H1 (cell line): ENCODE results near the gene WDFY4. TPM values are rescaled to one million over a fixed set of nuclear protein-coding genes. Genes with fewer than 3 reads are reported as not detected.

Experiments
- CTCF ChIA-PET: fragments of 300-600 bp; sonication (Branson Sonifier 250); formaldehyde crosslinking; loops from one replicate; lab custom pipeline; 2021; ENCODE audit not compliant: partially characterized antibody; lab: Charles Lee
- POLR2A ChIA-PET: fragments of 300-600 bp; sonication (Branson Sonifier 250); formaldehyde crosslinking; loops from one replicate; lab custom pipeline; 2021; ENCODE audit warnings: inconsistent platforms; ENCODE audit not compliant: partially characterized antibody; lab: Charles Lee
- DNase-seq, 2 experiments: peaks; one replicate each; pipeline versions ENCODE4 v3.0.0 to v3.0.0-alpha.2; 2010 to 2022; ENCODE audit warnings: low spot score in 2 of 2, low read depth in 1 of 2, mixed read lengths in 1 of 2
- FAIRE-seq: peaks from 2 replicates; lab custom pipeline; 2011; peaks lifted over from hg19 to GRCh38; lab: Jason Lieb, UNC
- H2AFZ ChIP-seq: 2 replicates; pipeline ENCODE4 v1.8.1; 2012; ENCODE audit warnings: low read length, inconsistent platforms
- H2AK5ac ChIP-seq: 2 replicates; pipeline ENCODE4 v1.6.1; 2013; ENCODE audit warnings: low read depth, low read length
- H2BK120ac ChIP-seq: replicated peaks from 2 replicates; pipeline ENCODE3; 2013; ENCODE audit warnings: low read depth, low read length, inconsistent platforms
- H2BK12ac ChIP-seq: 2 replicates; pipeline ENCODE4 v1.6.1; 2013; ENCODE audit warnings: low read depth, low read length
- H2BK15ac ChIP-seq: 2 replicates; pipeline ENCODE4 v1.6.1; 2013; ENCODE audit warnings: low read length
- H2BK20ac ChIP-seq: 2 replicates; pipeline ENCODE4 v1.6.1; 2013; ENCODE audit warnings: low read length
- H2BK5ac ChIP-seq: 2 replicates; pipeline ENCODE4 v1.6.1; 2013; ENCODE audit warnings: low read depth, low read length
- H3K14ac ChIP-seq: 2 replicates; pipeline ENCODE4 v1.6.1; 2013; ENCODE audit warnings: inconsistent platforms; ENCODE audit not compliant: insufficient read length
- H3K18ac ChIP-seq: 2 replicates; pipeline ENCODE4 v1.6.1; 2013; ENCODE audit warnings: low read length; ENCODE audit errors: extremely low read depth
- H3K23ac ChIP-seq: 2 replicates; pipeline ENCODE4 v1.6.1; 2013; ENCODE audit warnings: inconsistent platforms; ENCODE audit not compliant: insufficient read length
- H3K23me2 ChIP-seq: 2 replicates; pipeline ENCODE4 v1.6.1; 2013; ENCODE audit warnings: low read depth, low read length
- H3K27ac ChIP-seq: 2 replicates; pipeline ENCODE4 v1.6.1; 2011; ENCODE audit warnings: low read depth, low read length, inconsistent platforms
- H3K27me3 ChIP-seq, 4 experiments: replicated peaks in 1 of 4; 1 replicate in 1 of 4; 2 replicates in 3 of 4; pipeline versions ENCODE4 v1.6.1 to v1.8.1; 2011 to 2013; ENCODE audit warnings: low read length in 3 of 4, mild to moderate bottlenecking in 3 of 4, inconsistent platforms in 2 of 4, mixed read lengths in 2 of 4, moderate library complexity in 1 of 4; ENCODE audit not compliant: control insufficient read depth in 3 of 4, insufficient read depth in 3 of 4; ENCODE audit errors: extremely low read depth in 1 of 4
- H3K36me3 ChIP-seq, 4 experiments: 2 replicates each; pipeline versions ENCODE4 v1.6.1 to v1.8.1; 2011 to 2013; ENCODE audit warnings: mild to moderate bottlenecking in 4 of 4, low read length in 3 of 4, moderate library complexity in 2 of 4, control low read depth in 1 of 4, inconsistent platforms in 1 of 4; ENCODE audit not compliant: insufficient read depth in 4 of 4, control insufficient read depth in 2 of 4
- H3K4ac ChIP-seq: replicated peaks from 2 replicates; pipeline ENCODE3; 2013; ENCODE audit warnings: low read length, low read depth, mixed read lengths, inconsistent platforms; ENCODE audit not compliant: insufficient read length
- H3K4me1 ChIP-seq, 4 experiments: replicated peaks in 1 of 4; 1 replicate in 1 of 4; 2 replicates in 3 of 4; pipeline versions ENCODE4 v1.6.1 to v1.8.1; 2011 to 2013; ENCODE audit warnings: low read length in 3 of 4, inconsistent platforms in 2 of 4, mixed read lengths in 1 of 4; ENCODE audit not compliant: insufficient read depth in 4 of 4, control insufficient read depth in 3 of 4
- H3K4me2 ChIP-seq, 2 experiments: 2 replicates each; pipeline versions ENCODE4 v1.6.1 to v1.8.1; 2011 to 2013; ENCODE audit warnings: low read depth in 2 of 2, low read length in 2 of 2, control low read depth in 1 of 2, inconsistent platforms in 1 of 2, mild to moderate bottlenecking in 1 of 2; ENCODE audit not compliant: insufficient read depth in 1 of 2
- H3K4me3 ChIP-seq, 4 experiments: fragments of 200-600, 300-600 bp in 1 of 4; sonication (generic), shearing (Covaris generic), sonication (Bioruptor Twin) in 1 of 4; 2 replicates each; pipeline versions ENCODE4 v1.5.1 to v1.8.1; 2011 to 2016; ENCODE audit warnings: low read length in 4 of 4, low read depth in 3 of 4, control low read depth in 2 of 4, inconsistent platforms in 2 of 4, mild to moderate bottlenecking in 2 of 4, mixed read lengths in 1 of 4, moderate library complexity in 1 of 4; ENCODE audit not compliant: insufficient read depth in 2 of 4; ENCODE audit errors: extremely low read depth in 1 of 4
- H3K56ac ChIP-seq: replicated peaks from 2 replicates; pipeline ENCODE3; 2013; ENCODE audit warnings: low read depth, mild to moderate bottlenecking, mixed read lengths, low read length, inconsistent platforms; ENCODE audit not compliant: insufficient read length
- H3K79me1 ChIP-seq: 2 replicates; pipeline ENCODE4 v1.6.1; 2013; ENCODE audit warnings: low read depth, low read length, control low read depth
- H3K79me2 ChIP-seq, 2 experiments: 2 replicates each; pipeline versions ENCODE4 v1.6.1 to v1.8.1; 2012 to 2013; ENCODE audit warnings: low read length in 2 of 2, mild to moderate bottlenecking in 2 of 2, inconsistent platforms in 1 of 2; ENCODE audit not compliant: insufficient read depth in 2 of 2, control insufficient read depth in 1 of 2
- H3K9ac ChIP-seq, 4 experiments: replicated peaks in 1 of 4; 1 replicate in 1 of 4; 2 replicates in 3 of 4; pipeline versions ENCODE4 v1.6.1 to v1.8.1; 2011 to 2013; ENCODE audit warnings: low read depth in 3 of 4, low read length in 3 of 4, control low read depth in 2 of 4, mild to moderate bottlenecking in 2 of 4, moderate library complexity in 2 of 4, inconsistent platforms in 1 of 4; ENCODE audit errors: extremely low read depth in 1 of 4
- H3K9me3 ChIP-seq, 2 experiments: 2 replicates each; pipeline versions ENCODE4 v1.6.1 to v1.8.1; 2012 to 2013; ENCODE audit warnings: mild to moderate bottlenecking in 2 of 2, moderate library complexity in 2 of 2, control low read depth in 1 of 2, inconsistent platforms in 1 of 2, low read depth in 1 of 2, low read length in 1 of 2, mixed read lengths in 1 of 2; ENCODE audit not compliant: insufficient read depth in 2 of 2
- H4K20me1 ChIP-seq, 2 experiments: replicated peaks in 1 of 2; 2 replicates each; pipeline versions ENCODE3 to v1.8.1; 2011 to 2013; ENCODE audit warnings: inconsistent platforms in 2 of 2, low read length in 2 of 2, mild to moderate bottlenecking in 1 of 2; ENCODE audit not compliant: insufficient read depth in 2 of 2, control insufficient read depth in 1 of 2
- H4K5ac ChIP-seq: 2 replicates; pipeline ENCODE4 v1.6.1; 2013; ENCODE audit warnings: low read length, low read depth, mixed read lengths, inconsistent platforms; ENCODE audit not compliant: insufficient read length
- H4K8ac ChIP-seq: 2 replicates; pipeline ENCODE4 v1.8.0; 2013; ENCODE audit warnings: mild to moderate bottlenecking, moderate library complexity, low read length, inconsistent platforms; ENCODE audit not compliant: insufficient read depth; ENCODE audit errors: extremely low read depth
- H4K91ac ChIP-seq: replicated peaks from 2 replicates; pipeline ENCODE3; 2013; ENCODE audit warnings: low read length, mixed read lengths, inconsistent platforms; ENCODE audit not compliant: insufficient read length
- SP1 ChIP-seq: IDR thresholded peaks from 2 replicates; pipeline ENCODE4 v1.6.1; 2011; ENCODE audit warnings: low read depth, low read length
- YY1 ChIP-seq: IDR thresholded peaks from 2 replicates; pipeline ENCODE4 v1.6.1; 2011; ENCODE audit warnings: low read depth, mild to moderate bottlenecking, low read length
- WGBS, 2 experiments: shearing (Covaris generic) in 1 of 2; methylation state at CpG; one replicate each; pipeline versions ENCODE4 v1.1.6 to v1.1.7; 2013 to 2015; ENCODE audit warnings: low lambda C conversion rate in 2 of 2, mixed read lengths in 2 of 2, inconsistent platforms in 1 of 2, low coverage in 1 of 2, missing lambda C conversion rate in 1 of 2; ENCODE audit not compliant: insufficient replicate concordance in 2 of 2, insufficient coverage in 1 of 2, insufficient read length in 1 of 2; ENCODE audit errors: extremely low coverage in 1 of 2, missing lambda C conversion rate in 1 of 2; 5-methylcytosine and 5-hydroxymethylcytosine counted together
- polyA plus RNA-seq, 7 experiments: library from polyadenylated mRNA; depleted of rRNA in 3 of 7; stranded (reverse) in 5 of 7; unstranded in 2 of 7; fragments of >200 nt in 5 of 7; fragments of 200-250 nt in 2 of 7; gene quantifications; 1 replicate in 5 of 7; 2 replicates in 1 of 7; 4 replicates in 1 of 7; pipeline versions ENCODE4 v1.2.1 to v1.2.3, GENCODE V29; 2011 to 2013; ENCODE audit warnings: missing spikeins in 2 of 7, mixed read lengths in 2 of 7
- total RNA-seq: library from RNA; stranded (reverse); fragmentation: NEBNext Ultra II Directional; extraction: Animal tissue kit (Norgen Biotek cat#: 25700); gene quantifications from 2 replicates; pipeline ENCODE4 v1.2.1, GENCODE V29; 2021

The WDFY4 gene
- total and polyA plus RNA-seq, 2 of the 8 experiments (the other 6 are each of a cell fraction or from before 2014, with no cell fraction given) = not detected

- H4K20me1 ChIP-seq = no peaks in the 10 kb centered on the region
- H3K36me3 ChIP-seq = no peaks in the 10 kb centered on the region
- H2AK5ac ChIP-seq = no peak overlapping the region
- 87% methylated on average over 2 of the region's 2 CpGs; no CpG with 5 or more reads in 1 of the 2 experiments for whole genome bisulfite sequencing, 2 experiments
- no peak overlapping the region for H2BK15ac ChIP-seq
- no peaks in the 10 kb centered on the region for H3K27me3 ChIP-seq
- TF ChIP-seq SP1 = no peak
- TF ChIP-seq YY1 = no peak
- no peak overlapping the region for H2BK12ac ChIP-seq
- H3K9ac ChIP-seq = no peak overlapping the region
- no peak overlapping the region for H4K91ac ChIP-seq
- no peak overlapping the region for H4K5ac ChIP-seq
- no peaks in the 10 kb centered on the region for H3K4me1 ChIP-seq
- no peak overlapping the region for H3K4me2 ChIP-seq
- no peak for FAIRE-seq
- H3K4ac ChIP-seq = no peak overlapping the region
- no peaks in the 10 kb centered on the region for H3K79me1 ChIP-seq
- H3K79me2 ChIP-seq = no peaks in the 10 kb centered on the region
- ChIA-PET POLR2A (no interaction called here), CTCF (interaction anchor here (0.8 to 1.0 kb wide), 2 partner anchors 19 to 21 kb away, joined by 3 to 4 read pairs; no protein-coding TSS in a partner anchor)
- H4K8ac ChIP-seq = no peak overlapping the region
- H3K14ac ChIP-seq = no peak overlapping the region
- no peak overlapping the region for H3K56ac ChIP-seq
- no peak overlapping the region for H3K23ac ChIP-seq
- H3K4me3 ChIP-seq = no peak overlapping the region
- no peak overlapping the region for H3K18ac ChIP-seq
- H3K27ac ChIP-seq = no peak overlapping the region
- H3K9me3 ChIP-seq = no peaks in the 10 kb centered on the region
- DNase-seq = no peak
- no peaks in the 10 kb centered on the region for H3K23me2 ChIP-seq
- no peak overlapping the region for H2BK20ac ChIP-seq
- H2AFZ ChIP-seq = no peak overlapping the region
- H2BK120ac ChIP-seq = no peak overlapping the region
- no peak overlapping the region for H2BK5ac ChIP-seq
Observed at GRCh38 chr10:48677625-48678024, 7.0 kb upstream of the WDFY4 start.
